ENCODE measurements around the gene RPS6KA2. TPM values are rescaled to one million over a fixed set of nuclear protein-coding genes. Genes with fewer than 3 reads are reported as not detected.

The RPS6KA2 gene
- total and polyA plus RNA-seq, 2 experiments from 2014 or later = 12.5 to 25.3 TPM

GRCh38 chr6:166615059-166615770 lies 11.8 kb downstream of the RPS6KA2 start:
- Mint-ChIP-seq H3K9me3 (no peaks in the 10 kb centered on the region), H3K4me1 (peaks cover 62% of the 10 kb centered on the region), H3K27me3 (ENCODE audit: insufficient read depth, low read depth, poor library complexity) (peaks cover 8% of the 10 kb centered on the region), H3K27ac (peak overlapping the region; percentile 38; the same call in 1 of the 2 replicates), H3K4me3 (no peak overlapping the region; the same call in 2 of the 3 replicates), H3K36me3 (ENCODE audit: low read depth) (peaks cover 16% of the 10 kb centered on the region)
- Histone ChIP-seq H3K4me1 (ENCODE audit: insufficient read depth) (peaks cover 26% of the 10 kb centered on the region), H2AFZ (no peak overlapping the region), H3K27ac (ENCODE audit: low read depth) (no peak overlapping the region), H3K4me2 (no peak overlapping the region), H3K27me3 (ENCODE audit: insufficient read depth) (no peaks in the 10 kb centered on the region), H4K20me1 (replicated peaks; ENCODE audit: insufficient read depth) (peaks cover 10% of the 10 kb centered on the region), H3F3A (replicated peaks; ENCODE audit: low read depth) (no peaks in the 10 kb centered on the region), H3K79me2 (replicated peaks; ENCODE audit: insufficient read depth) (peaks cover 93% of the 10 kb centered on the region), H3K4me3 (no peak overlapping the region), H3K9me2 (ENCODE audit: insufficient read depth) (no peaks in the 10 kb centered on the region), H3K36me3 (ENCODE audit: insufficient read depth) (no peaks in the 10 kb centered on the region)
- DNase-seq (ENCODE audit: low spot score) = no peak
- no peak for TF ChIP-seq CREB1 (CRISPR knock-in tag; IDR thresholded peaks at IDR 0.05; ENCODE audit: low read depth)
- no peak for TF ChIP-seq ZNF331 (CRISPR knock-in tag; IDR thresholded peaks at IDR 0.05; ENCODE audit: low read depth)
- no peak for TF ChIP-seq STAT1 (IDR thresholded peaks at IDR 0.05; ENCODE audit: unreplicated experiment)
- TF ChIP-seq CTCF (conservative IDR thresholded peaks at IDR 0.05; ENCODE audit: low read depth in 2 of 2) = no peak
- no peak for TF ChIP-seq ETS1 (IDR thresholded peaks at IDR 0.05)
- no peak for TF ChIP-seq REST (IDR thresholded peaks at IDR 0.05; ENCODE audit: unreplicated experiment)
- TF ChIP-seq NANOG (IDR thresholded peaks at IDR 0.05; ENCODE audit: borderline replicate concordance) = no peak
- TF ChIP-seq JUNB (IDR thresholded peaks at IDR 0.05; ENCODE audit: unreplicated experiment) = no peak
- no peak for TF ChIP-seq ZNF462 (CRISPR knock-in tag; IDR thresholded peaks at IDR 0.05)
- TF ChIP-seq POLR2AphosphoS5 (IDR thresholded peaks at IDR 0.05; ENCODE audit: low read depth) = no peak
- TF ChIP-seq EZH2phosphoT487 (IDR thresholded peaks at IDR 0.05; ENCODE audit: unreplicated experiment) = no peak
- TF ChIP-seq ZNF114 (CRISPR knock-in tag; IDR thresholded peaks at IDR 0.05) = no peak
- no peak for TF ChIP-seq EZH2 (IDR thresholded peaks at IDR 0.05; ENCODE audit: low read depth, unreplicated experiment)
- no peak for ATAC-seq
